Sciatic nerve (tissue), 2 donors: Measurements from ENCODE around the gene CCSAP. TPM values are rescaled to one million over a fixed set of nuclear protein-coding genes. Genes with fewer than 3 reads are reported as not detected.
"Not testable (repeated sequence)": the region's sequence is repeated elsewhere in the genome, so short reads cannot be mapped to it uniquely, and the experiment has no call there.

ENCODE experiments used
- ATAC-seq: fragments of 200-7000 bp; cut with Tn5 transposase; one replicate; pipeline ENCODE4 v1.9.1; 2020; ENCODE audit warnings: mild to moderate bottlenecking, moderate library complexity
- DNase-seq: peaks from one replicate; pipeline ENCODE4 v3.0.0-alpha.2; 2020; ENCODE audit warnings: low spot score
- intact Hi-C: fragments of 100-400 bp; cut with DNase I; formaldehyde crosslinking; loops from one replicate; pipeline ENCODE4 v1.14.2; 2022
- total RNA-seq: library from RNA; stranded (reverse); fragmentation: NEBNext Ultra II Directional; extraction: Animal tissue kit (Norgen Biotek cat#: 25700); gene quantifications from one replicate; pipeline ENCODE4 v1.2.1, GENCODE V29; 2021
- donor health status: DM: no; HTN: no; CAD: no.
- donor health status: DM: no; HTN: no; CAD: no.

The CCSAP gene
- total RNA-seq, 1 donor from 2014 or later, result 9.2 TPM

- DNase-seq, result no peak
- ATAC-seq, result no peak
- intact Hi-C loops, result no loop called here
Measured at GRCh38 chr1:229298887-229299503, 43.9 kb downstream of the CCSAP start.

- ATAC-seq (no peak), DNase-seq (no peak)
- intact Hi-C loops, result no loop called here
Measured at GRCh38 chr1:229298420-229298819, 44.4 kb downstream of the CCSAP start.

- intact Hi-C loops, result no loop called here
- ATAC-seq, result no peak
- no peak for DNase-seq
Measured at GRCh38 chr1:229297746-229298145, 45.1 kb downstream of the CCSAP start.

- intact Hi-C loops, result no loop called here
- DNase-seq (no peak), ATAC-seq (no peak)
Measured at GRCh38 chr1:229296541-229296941, 46.3 kb downstream of the CCSAP start.

- intact Hi-C loops, result no loop called here
- DNase-seq, result no peak
- no peak for ATAC-seq
Measured at GRCh38 chr1:229295745-229296144, 47.1 kb downstream of the CCSAP start.

GRCh38 chr1:229293528-229294204, 49.2 kb downstream of the CCSAP start:
- ATAC-seq (no peak), DNase-seq (no peak)
- intact Hi-C loops, result no loop called here

GRCh38 chr1:229291686-229292085, 51.2 kb downstream of the CCSAP start:
- DNase-seq, intact Hi-C loops, ATAC-seq: not testable (repeated sequence)

- ATAC-seq, result no peak
- DNase-seq, result no peak
- intact Hi-C loops, result no loop called here
Measured at GRCh38 chr1:229288516-229288915, 54.3 kb downstream of the CCSAP start.

- ATAC-seq (peak; percentile 20), DNase-seq (no peak)
- intact Hi-C loops, result no loop called here
Measured at GRCh38 chr1:229287267-229287666, 55.6 kb downstream of the CCSAP start.

GRCh38 chr1:229286099-229286766, 56.6 kb downstream of the CCSAP start:
- DNase-seq (no peak), ATAC-seq (no peak)
- intact Hi-C loops, result no loop called here

GRCh38 chr1:229285440-229285839, 57.4 kb downstream of the CCSAP start:
- DNase-seq, result no peak
- intact Hi-C loops, result no loop called here
- ATAC-seq, result no peak

- intact Hi-C loops, result no loop called here
- ATAC-seq (no peak), DNase-seq (no peak)
Measured at GRCh38 chr1:229284887-229285286, 58.0 kb downstream of the CCSAP start.

- intact Hi-C loops, result no loop called here
- DNase-seq, result no peak
- peak; percentile 59 for ATAC-seq
Measured at GRCh38 chr1:229283183-229283611, 59.6 kb downstream of the CCSAP start.

- intact Hi-C loops, result no loop called here
Measured at GRCh38 chr1:229282295-229282823, 60.5 kb downstream of the CCSAP start.

GRCh38 chr1:229281339-229281926, 61.4 kb downstream of the CCSAP start:
- DNase-seq, result no peak
- intact Hi-C loops, result no loop called here
- no peak for ATAC-seq

More at GRCh38 chr1:229282295-229282823, 60.5 kb downstream of the CCSAP start:
- DNase-seq (no peak), ATAC-seq (no peak)

- ATAC-seq (no peak), DNase-seq (no peak)
- intact Hi-C loops, result no loop called here
Measured at GRCh38 chr1:229280921-229281320, 61.9 kb downstream of the CCSAP start.

- ATAC-seq (no peak), DNase-seq (no peak)
- intact Hi-C loops, result no loop called here
Measured at GRCh38 chr1:229280037-229280828, 62.6 kb downstream of the CCSAP start.

GRCh38 chr1:229279242-229279641, 63.6 kb downstream of the CCSAP start:
- ATAC-seq (no peak), DNase-seq (no peak)
- intact Hi-C loops, result no loop called here
